ENCODE measurements around the gene MED12.

GRCh38 chrX:71162981-71163380, 44.6 kb downstream of the MED12 start:
- no peak for TF ChIP-seq POLR2AphosphoS5 (IDR thresholded peaks at IDR 0.05)
- no peak for TF ChIP-seq CTCF (IDR thresholded peaks at IDR 0.05)
